Coronary artery (tissue), 2 donors: ENCODE data around the gene PAK4.

Experiments used
- DNase-seq: peaks from one replicate; pipeline ENCODE4 v3.0.0-alpha.2; 2017; ENCODE audit warnings: low spot score
- H3K27ac ChIP-seq, 2 donors: fragments of 200-600 bp; sonication (generic); one replicate each; pipeline ENCODE4 v1.5.1; 2016 to 2019
- H3K4me3 ChIP-seq: fragments of 200-600 bp; sonication (generic); 2 replicates; pipeline ENCODE4 v1.5.1; 2016; ENCODE audit warnings: mild to moderate bottlenecking, moderate library complexity
- CTCF ChIP-seq: fragments of 200-600 bp; sonication (generic); IDR thresholded peaks from one replicate; pipeline ENCODE4 v1.5.1; 2019; ENCODE audit warnings: antibody characterized with exemption

Gene PAK4

DNA sequence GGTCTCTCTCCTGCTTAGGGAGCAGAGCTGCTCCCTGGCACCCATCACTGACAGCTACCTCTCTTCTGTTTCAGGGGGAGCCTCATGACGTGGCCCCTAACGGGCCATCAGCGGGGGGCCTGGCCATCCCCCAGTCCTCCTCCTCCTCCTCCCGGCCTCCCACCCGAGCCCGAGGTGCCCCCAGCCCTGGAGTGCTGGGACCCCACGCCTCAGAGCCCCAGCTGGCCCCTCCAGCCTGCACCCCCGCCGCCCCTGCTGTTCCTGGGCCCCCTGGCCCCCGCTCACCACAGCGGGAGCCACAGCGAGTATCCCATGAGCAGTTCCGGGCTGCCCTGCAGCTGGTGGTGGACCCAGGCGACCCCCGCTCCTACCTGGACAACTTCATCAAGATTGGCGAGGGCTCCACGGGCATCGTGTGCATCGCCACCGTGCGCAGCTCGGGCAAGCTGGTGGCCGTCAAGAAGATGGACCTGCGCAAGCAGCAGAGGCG, 48.0 kb downstream of the PAK4 start:
- Histone ChIP-seq H3K27ac (no peak overlapping the region), H3K4me3 (no peak overlapping the region)
- no peak for DNase-seq
- TF ChIP-seq CTCF: no peak

- no peak overlapping the region for H3K4me3 ChIP-seq
- DNase-seq: no peak
- no peak overlapping the region for H3K27ac ChIP-seq
- TF ChIP-seq CTCF: no peak
These were observed 48.6 kb downstream of the PAK4 start for GRCh38 chr19:39174142-39174541.

DNA sequence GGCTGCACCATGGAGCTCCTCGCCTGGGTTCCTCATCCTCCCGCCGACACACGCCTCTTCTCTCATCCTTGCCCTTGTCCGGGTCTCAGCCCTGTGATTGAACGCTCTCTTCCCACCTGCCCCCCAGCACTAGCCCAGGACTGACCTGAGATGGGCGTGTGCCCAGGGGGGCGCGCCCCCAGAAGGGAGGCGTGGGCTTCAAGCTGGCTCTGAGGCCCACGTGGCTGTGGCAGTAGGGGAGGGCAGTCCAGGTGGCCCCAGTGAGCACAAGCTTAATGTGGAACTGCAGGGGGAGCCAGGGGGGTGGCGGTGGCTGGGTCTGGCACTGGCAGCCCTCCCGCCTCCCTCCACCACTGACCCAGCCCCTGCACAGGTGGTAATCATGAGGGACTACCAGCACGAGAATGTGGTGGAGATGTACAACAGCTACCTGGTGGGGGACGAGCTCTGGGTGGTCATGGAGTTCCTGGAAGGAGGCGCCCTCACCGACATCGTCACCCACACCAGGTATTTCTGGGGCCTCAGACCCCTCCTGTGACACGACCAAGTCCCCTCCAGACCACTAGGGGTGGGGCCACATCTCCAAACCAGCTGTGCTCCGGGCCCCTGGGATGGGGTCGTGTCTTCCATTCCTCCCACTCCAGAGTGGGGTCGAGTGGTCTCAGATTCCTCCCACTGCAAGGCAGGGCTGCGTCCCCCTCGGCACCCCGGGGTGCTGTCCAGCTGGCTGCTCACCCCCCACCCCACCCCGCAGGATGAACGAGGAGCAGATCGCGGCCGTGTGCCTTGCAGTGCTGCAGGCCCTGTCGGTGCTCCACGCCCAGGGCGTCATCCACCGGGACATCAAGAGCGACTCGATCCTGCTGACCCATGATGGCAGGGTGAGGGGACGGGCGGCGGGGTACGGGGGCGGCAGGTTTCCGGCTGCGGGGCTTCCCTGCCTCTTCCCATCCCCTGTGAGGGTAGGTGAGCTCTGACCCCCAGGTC, 49.3 kb downstream of the PAK4 start:
- no peak for DNase-seq
- Histone ChIP-seq H3K4me3 (no peak overlapping the region), H3K27ac (no peak overlapping the region)
- TF ChIP-seq CTCF: no peak

DNA sequence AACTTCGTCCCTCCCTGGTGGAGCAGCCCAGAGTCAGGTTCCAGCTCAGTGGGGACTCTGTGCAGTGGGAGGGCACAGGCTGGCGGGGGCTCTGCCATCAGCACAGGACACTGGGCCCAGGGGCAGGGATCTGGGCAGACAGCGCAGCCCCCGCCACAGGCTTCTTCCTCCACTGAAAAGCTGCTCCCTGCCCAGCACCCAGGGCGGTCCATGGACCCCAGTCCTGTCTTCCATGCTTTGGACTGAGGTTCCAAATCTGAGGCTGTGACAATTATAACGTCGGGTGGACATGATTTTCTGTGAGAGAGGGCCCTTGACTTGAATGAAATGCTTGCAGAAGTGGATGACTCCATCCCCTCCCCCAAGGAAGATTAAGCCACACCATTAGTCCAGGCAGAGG, 50.0 kb downstream of the PAK4 start:
- TF ChIP-seq CTCF: no peak
- no peak overlapping the region for H3K27ac ChIP-seq
- no peak overlapping the region for H3K4me3 ChIP-seq
- no peak for DNase-seq

- no peak for TF ChIP-seq CTCF
- Histone ChIP-seq H3K4me3 (no peak overlapping the region), H3K27ac (no peak overlapping the region)
- no peak for DNase-seq
These were observed 51.6 kb downstream of the PAK4 start for GRCh38 chr19:39177110-39177699.

- H3K27ac ChIP-seq: no peak overlapping the region
- TF ChIP-seq CTCF: no peak
- H3K4me3 ChIP-seq: no peak overlapping the region
- no peak for DNase-seq
These were observed 52.1 kb downstream of the PAK4 start for GRCh38 chr19:39177736-39178135.
